Left ventricle myocardium inferior (tissue), 1 donor: ENCODE results near the gene CD300C. TPM values are rescaled to one million over a fixed set of nuclear protein-coding genes. Genes with fewer than 3 reads are reported as not detected.
A peak's percentile ranks its signal among the peaks of the same experiment; 100 is the strongest.

Experiments used
- DNase-seq: peaks from one replicate; pipeline ENCODE4 v3.0.0-alpha.2; 2020
- H3K27ac ChIP-seq: fragments of 200-600 bp; replicated peaks from 2 replicates; pipeline ENCODE4 v1.8.0; 2021
- H3K27me3 ChIP-seq: fragments of 200-600 bp; 2 replicates; pipeline ENCODE4 v1.8.0; 2021; ENCODE audit warnings: low read depth
- H3K36me3 ChIP-seq: fragments of 200-600 bp; 2 replicates; pipeline ENCODE4 v1.8.0; 2021
- H3K4me1 ChIP-seq: fragments of 200-600 bp; 2 replicates; pipeline ENCODE4 v1.8.0; 2021
- H3K4me3 ChIP-seq: fragments of 200-600 bp; 2 replicates; pipeline ENCODE4 v1.8.0; 2021; ENCODE audit warnings: mild to moderate bottlenecking, moderate library complexity
- H3K9me3 ChIP-seq: fragments of 200-600 bp; replicated peaks from 2 replicates; pipeline ENCODE4 v1.8.0; 2021
- CTCF ChIP-seq: fragments of 200-600 bp; IDR thresholded peaks from 2 replicates; pipeline ENCODE4 v1.8.0; 2021; ENCODE audit warnings: antibody characterized with exemption, mild to moderate bottlenecking, borderline replicate concordance
- intact Hi-C: fragments of 100-400 bp; cut with micrococcal nuclease; formaldehyde crosslinking; loops from one replicate; pipeline ENCODE4 v1.11.0; 2022
- total RNA-seq: library from RNA; stranded (reverse); fragmentation: NEBNext Ultra II Directional; extraction: Animal tissue kit (Norgen Biotek cat#: 25700); gene quantifications from one replicate; pipeline ENCODE4 v1.2.1, GENCODE V29; 2021
- donor health status: DM: no; HTN: yes; CAD: no; lungs with severe emphysema.

The CD300C gene
- total RNA-seq, 1 donor from 2014 or later = 0.71 TPM

- H3K27ac ChIP-seq = no peak overlapping the region
- H3K4me1 ChIP-seq = no peaks in the 10 kb centered on the region
Observed at GRCh38 chr17:74536890-74537289, 9.0 kb downstream of the CD300C start.

GRCh38 chr17:74532115-74532514 is 13.8 kb downstream of the CD300C start:
- intact Hi-C loops = no loop called here
- Histone ChIP-seq H3K36me3 (no peaks in the 10 kb centered on the region), H3K9me3 (peaks cover 11% of the 10 kb centered on the region), H3K27ac (no peak overlapping the region), H3K27me3 (peaks cover 49% of the 10 kb centered on the region), H3K4me1 (no peaks in the 10 kb centered on the region), H3K4me3 (no peak overlapping the region)
- peak; percentile 41 for DNase-seq
- TF ChIP-seq CTCF = no peak

More at GRCh38 chr17:74536890-74537289, 9.0 kb downstream of the CD300C start:
- Histone ChIP-seq H3K9me3 (peaks cover 11% of the 10 kb centered on the region), H3K4me3 (no peak overlapping the region), H3K27me3 (peaks cover 68% of the 10 kb centered on the region), H3K36me3 (no peaks in the 10 kb centered on the region)
- no peak for DNase-seq
- TF ChIP-seq CTCF = no peak
- intact Hi-C loops = no loop called here

- Histone ChIP-seq H3K4me1 (no peaks in the 10 kb centered on the region), H3K27me3 (peaks cover 41% of the 10 kb centered on the region), H3K9me3 (peaks cover 11% of the 10 kb centered on the region), H3K36me3 (no peaks in the 10 kb centered on the region), H3K4me3 (no peak within 1 kb of the TSS), H3K27ac (no peak within 1 kb of the TSS)
- intact Hi-C loops = no loop called here
- no peak for TF ChIP-seq CTCF
- DNase-seq = no peak
Observed at GRCh38 chr17:74531231-74531761, 14.6 kb downstream of the CD300C start, which contains the start of gene CD300LB. Gene CD300LB (minus strand): TSS chr17:74531475. CDS start chr17:74531350, 125 bp downstream.

DNA sequence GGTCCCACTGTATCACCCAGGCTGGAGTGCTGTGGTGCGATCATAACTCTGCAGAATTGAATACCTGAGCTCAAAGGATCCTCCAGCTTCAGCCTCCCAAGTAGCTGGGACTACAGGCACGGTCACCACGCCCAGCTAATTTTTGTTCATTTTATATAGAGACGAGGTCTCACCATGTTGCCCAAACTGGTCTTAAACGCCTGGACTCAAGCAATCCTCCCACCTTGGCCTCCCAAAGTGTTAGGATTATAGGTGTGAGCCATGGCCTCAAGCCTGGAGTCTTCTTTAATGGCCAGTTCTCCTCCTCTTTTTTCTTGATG is 15.1 kb downstream of the CD300C start:
- Histone ChIP-seq H3K9me3 (peaks cover 9% of the 10 kb centered on the region), H3K36me3 (no peaks in the 10 kb centered on the region), H3K27me3 (peaks cover 36% of the 10 kb centered on the region), H3K4me1 (no peaks in the 10 kb centered on the region), H3K27ac (no peak overlapping the region), H3K4me3 (no peak overlapping the region)
- TF ChIP-seq CTCF = no peak
- intact Hi-C loops = no loop called here
- no peak for DNase-seq

GRCh38 chr17:74529243-74529642 is 16.7 kb downstream of the CD300C start:
- Histone ChIP-seq H3K4me3 (no peak overlapping the region), H3K27me3 (peaks cover 28% of the 10 kb centered on the region), H3K9me3 (no peaks in the 10 kb centered on the region), H3K4me1 (no peaks in the 10 kb centered on the region), H3K36me3 (no peaks in the 10 kb centered on the region), H3K27ac (no peak overlapping the region)
- no peak for DNase-seq
- intact Hi-C loops = no loop called here
- TF ChIP-seq CTCF = no peak
